GM18505 (cell line): ENCODE results near the gene COPE.

Source experiments
- ATAC-seq: cut with Tn5 transposase; IDR thresholded peaks from one replicate; pipeline ENCODE4 v1.9.1; 2021; ENCODE audit not compliant: unreplicated experiment
- POLR2A ChIP-seq: IDR thresholded peaks from 4 replicates; pipeline ENCODE4 v1.6.1; 2011; ENCODE audit warnings: borderline replicate concordance; ENCODE audit not compliant: insufficient read depth, insufficient read length; ENCODE audit errors: extremely low read depth

COPE gene

DNA sequence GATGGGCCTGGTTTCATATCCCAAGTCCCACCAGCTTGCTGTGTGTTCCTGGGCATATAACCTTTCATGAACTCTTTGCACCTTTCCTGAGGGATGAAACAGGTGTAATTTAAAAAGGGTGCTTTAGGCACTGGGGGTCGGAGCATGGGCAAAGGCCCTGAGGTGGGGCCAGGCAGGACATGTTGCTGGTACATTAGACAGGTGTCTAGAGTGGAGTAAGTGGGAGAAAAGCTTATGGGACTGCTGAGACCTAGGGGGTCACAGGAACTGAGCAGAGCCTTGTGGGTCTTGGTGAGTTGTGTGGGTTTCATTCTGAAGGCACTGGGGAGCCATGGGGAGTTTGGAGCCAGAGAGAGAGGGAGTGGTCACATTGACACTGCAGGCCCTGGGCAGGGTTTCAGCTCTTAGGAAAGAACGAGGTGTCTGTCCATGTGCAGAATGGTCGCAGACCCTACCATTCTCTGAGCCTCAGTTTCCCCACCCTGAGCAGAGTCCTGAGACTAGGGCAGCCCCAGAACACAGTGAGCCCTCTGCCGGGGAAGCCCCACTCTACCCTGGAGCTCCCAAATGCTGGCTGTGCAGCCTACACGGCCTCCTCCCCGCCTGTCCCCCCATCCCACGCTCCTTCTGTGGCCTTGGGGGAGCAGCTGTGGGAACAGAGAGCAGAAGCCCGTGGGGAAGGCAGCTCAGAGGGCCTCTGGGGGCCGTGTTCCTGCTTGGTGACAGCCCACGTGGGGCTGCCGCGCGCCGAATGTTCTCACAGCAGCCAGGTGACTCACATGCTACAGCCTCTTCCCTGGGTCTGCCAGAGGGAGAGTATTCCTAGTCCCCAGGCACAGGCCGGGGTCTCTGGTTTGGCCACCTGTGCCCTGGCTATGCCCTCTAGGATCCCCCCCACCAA is 29.1 kb upstream of the COPE start:
- TF ChIP-seq POLR2A, result no peak
- ATAC-seq, result no peak

DNA sequence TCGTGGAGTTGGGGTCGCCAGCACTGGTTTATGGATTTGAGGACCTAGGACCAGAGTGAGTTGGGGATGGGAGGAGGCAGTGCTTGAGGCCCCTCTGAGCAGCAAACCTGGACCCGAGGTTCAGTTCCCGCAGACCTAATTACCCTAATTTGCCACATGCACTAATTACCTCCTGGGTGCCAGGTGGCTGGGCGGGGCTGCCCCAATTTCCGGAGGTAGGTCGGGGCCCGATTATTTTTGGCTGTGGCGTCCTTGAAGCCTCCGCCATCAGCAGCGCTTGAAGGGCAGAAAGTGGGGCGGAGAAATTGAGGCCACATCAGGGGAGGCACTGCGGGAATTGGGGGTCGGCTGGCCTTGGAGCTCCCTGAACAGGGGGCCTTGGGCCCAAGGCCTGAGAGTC is 27.7 kb upstream of the COPE start:
- ATAC-seq, result no peak
- no peak for TF ChIP-seq POLR2A

- no peak for ATAC-seq
- no peak for TF ChIP-seq POLR2A
These were observed 27.1 kb upstream of the COPE start for GRCh38 chr19:18946335-18946734.

GRCh38 chr19:18945297-18945696 is 26.1 kb upstream of the COPE start:
- ATAC-seq, result no peak
- no peak for TF ChIP-seq POLR2A

GRCh38 chr19:18943465-18943864 is 24.3 kb upstream of the COPE start:
- no peak for TF ChIP-seq POLR2A
- no peak for ATAC-seq

DNA sequence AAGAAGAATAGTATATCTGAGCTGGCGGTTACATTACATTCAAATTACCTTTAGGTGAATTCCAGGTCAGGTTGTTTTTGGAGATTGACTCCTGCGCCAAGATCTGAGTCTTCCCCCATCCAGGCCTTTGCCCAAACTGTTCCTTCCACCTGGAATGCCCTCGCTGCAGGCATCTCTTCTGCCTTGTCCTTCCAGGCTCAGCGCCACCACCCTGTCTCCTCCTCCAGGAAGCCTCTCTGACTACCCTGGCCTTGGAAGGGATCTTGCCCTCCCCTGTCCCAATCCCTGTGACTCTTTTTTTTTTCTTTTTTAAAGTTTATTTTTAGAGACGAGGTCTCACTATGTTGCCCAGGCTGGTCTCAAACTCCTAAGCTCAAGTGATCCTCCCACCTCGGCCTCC is 23.5 kb upstream of the COPE start:
- no peak for ATAC-seq

GRCh38 chr19:18941628-18942354 is 22.6 kb upstream of the COPE start:
- ATAC-seq, result no peak
- TF ChIP-seq POLR2A, result no peak

More for the DNA sequence above, 23.5 kb upstream of the COPE start:
- no peak for TF ChIP-seq POLR2A

GRCh38 chr19:18940769-18941627 is 21.8 kb upstream of the COPE start, which contains the start of gene HOMER3:
TSS of gene HOMER3 (minus strand) at chr19:18941217. CDS start at chr19:18938982, 2,235 bp downstream.
- no peak for ATAC-seq
- TF ChIP-seq POLR2A, result no peak

DNA sequence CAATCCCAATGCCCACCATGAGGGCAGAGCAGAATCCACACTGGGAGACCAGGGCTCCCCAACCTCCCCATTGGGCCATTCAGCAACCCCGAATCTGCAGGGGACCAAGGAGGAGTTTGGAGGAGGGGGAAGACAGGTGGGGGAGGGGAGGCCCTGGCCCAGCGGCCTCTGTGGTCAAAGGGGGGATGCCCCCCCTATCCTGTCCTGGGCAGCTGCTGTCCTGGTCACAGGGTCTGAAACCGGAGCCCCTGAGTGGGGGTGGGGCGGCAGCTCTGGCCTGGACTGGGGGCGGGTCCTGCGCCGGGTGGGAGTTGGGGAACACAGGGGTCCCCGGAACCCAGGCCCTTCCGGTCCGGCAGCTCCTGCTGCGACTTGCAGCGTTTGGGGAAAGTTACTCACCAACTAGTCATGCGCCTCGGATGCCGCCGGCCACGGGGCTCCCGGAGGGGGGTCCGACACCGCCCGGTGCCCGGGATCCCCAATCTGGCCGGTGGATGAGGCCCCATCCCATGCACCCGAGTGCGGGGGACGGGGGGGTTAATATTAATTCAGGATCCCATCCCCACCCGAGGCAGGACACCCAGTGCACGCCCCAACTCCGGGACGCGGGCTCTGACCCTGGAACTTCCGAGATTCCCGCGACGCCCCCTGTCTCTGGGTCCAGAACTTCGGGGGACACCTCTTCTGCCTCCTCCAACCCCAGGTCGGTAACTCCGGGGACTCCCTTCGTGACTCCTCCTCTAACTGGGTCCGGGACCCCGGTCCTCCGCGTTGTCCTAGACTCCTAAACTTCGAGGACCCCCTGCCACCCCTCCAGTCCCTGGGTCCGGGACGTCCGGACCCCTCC is 21.0 kb upstream of the COPE start:
- ATAC-seq, result no peak
- TF ChIP-seq POLR2A, result no peak

DNA sequence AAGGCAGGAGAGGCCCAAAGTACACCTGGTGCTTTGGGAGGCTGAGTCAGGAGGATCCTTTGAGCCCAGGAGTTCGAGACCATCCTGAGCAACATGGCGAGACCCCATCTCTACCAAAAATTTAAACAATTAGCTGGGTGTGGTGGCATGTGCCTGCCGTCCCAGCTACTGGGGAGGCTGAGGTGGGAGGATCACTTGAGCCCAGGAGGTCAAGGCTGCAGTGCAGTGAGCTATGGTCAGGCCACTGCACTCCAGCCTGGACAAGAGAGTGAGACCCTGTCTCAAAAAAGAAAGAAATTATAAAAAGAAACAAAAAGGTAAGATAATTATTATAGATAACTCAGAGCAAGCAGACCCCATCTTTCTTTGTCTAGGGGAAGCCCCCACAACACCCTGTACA is 20.0 kb upstream of the COPE start:
- no peak for TF ChIP-seq POLR2A
- no peak for ATAC-seq

- no peak for TF ChIP-seq POLR2A
- ATAC-seq, result no peak
These were observed 14.1 kb upstream of the COPE start for GRCh38 chr19:18933297-18933696.

DNA sequence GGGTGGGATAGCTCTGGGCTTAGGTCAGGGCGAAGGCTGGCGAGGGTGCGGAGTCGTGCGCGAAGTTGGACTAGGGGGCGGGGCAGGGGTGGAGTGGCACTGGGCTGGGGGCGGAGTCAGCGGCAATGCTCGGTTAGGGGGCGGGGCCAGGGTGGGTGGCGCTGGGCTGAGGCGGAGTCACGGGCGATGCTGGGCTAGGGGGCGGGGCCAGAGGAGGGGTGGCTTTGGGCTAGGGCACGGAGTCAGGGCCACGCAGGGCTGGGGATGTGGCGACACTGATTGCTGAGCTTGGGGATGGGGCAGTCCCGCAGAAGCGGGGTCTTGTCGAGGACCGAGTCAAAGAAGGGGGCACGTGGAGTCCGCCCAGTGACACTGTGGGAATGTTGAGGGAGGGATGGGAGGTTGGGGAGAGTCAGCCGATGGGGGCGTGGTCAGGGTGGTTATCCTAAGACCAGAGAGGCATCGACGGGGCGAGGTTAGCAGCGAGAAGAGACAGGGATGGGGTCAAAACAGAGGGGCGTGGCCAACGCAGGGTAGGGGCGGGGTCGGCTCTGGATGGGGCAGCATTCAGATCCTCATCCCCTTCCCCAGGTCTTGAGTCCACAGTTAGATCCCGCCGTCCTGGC is 13.1 kb upstream of the COPE start:
- ATAC-seq, result no peak
- no peak for TF ChIP-seq POLR2A
